NCI-H2171 treated with DMSO at 0.1 percent for 48 hours (cell line): ENCODE results near the gene UGCG.
"Not testable (repeated sequence)": the region's sequence is repeated elsewhere in the genome, so short reads cannot be mapped to it uniquely, and the experiment has no call there.

ENCODE experiments used
- DNase-seq: peaks from one replicate; lab custom pipeline; 2025; lab: John Stamatoyannopoulos, UW

UGCG gene

DNA sequence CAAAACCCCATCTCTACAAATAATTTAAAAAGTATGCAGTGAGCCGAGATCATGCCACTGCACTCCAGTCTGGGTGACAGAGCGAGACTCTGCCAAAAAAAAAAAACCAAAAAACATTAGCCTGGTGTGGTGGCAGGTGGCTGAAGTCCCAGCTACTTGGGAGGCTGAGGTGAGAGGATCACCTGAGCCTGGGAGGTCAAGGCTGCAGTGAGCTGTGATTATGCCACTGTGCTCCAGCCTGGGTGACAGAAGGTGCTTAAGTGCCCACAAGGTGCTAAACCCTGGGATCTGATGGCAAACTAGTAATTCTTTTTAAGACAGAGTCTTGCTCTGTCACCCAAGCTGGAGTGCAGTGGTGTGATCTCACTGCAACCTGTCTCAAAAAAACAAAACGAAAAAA is 5.7 kb upstream of the UGCG start:
- peak; percentile 24 for DNase-seq

DNA sequence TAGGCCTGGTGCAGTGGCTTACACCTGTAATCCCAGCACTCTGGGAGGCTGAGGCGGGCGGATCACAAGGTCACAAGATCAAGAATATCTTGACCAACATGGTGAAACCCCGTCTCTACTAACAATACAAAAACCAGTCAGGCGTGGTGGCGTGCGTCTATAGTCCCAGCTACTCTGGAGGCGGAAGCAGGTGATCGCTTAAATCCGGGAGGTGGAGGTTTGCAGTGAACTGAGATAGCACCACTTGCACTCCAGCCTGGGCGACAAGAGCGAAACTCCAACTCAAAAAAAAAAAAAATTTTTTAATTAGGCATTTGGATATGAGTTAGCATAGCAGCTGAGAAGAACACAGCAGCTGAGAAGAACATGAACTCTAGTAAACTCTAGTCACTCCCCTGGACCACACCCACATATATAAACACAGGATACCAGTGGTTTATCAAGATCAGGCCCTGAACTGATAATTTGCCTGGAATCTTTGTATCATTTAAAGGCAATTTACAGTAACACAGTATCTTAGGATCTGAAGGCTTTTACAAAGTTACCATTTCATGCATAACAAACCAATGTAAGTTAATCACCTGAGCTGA is 4.6 kb upstream of the UGCG start:
- DNase-seq = peak; percentile 7

DNA sequence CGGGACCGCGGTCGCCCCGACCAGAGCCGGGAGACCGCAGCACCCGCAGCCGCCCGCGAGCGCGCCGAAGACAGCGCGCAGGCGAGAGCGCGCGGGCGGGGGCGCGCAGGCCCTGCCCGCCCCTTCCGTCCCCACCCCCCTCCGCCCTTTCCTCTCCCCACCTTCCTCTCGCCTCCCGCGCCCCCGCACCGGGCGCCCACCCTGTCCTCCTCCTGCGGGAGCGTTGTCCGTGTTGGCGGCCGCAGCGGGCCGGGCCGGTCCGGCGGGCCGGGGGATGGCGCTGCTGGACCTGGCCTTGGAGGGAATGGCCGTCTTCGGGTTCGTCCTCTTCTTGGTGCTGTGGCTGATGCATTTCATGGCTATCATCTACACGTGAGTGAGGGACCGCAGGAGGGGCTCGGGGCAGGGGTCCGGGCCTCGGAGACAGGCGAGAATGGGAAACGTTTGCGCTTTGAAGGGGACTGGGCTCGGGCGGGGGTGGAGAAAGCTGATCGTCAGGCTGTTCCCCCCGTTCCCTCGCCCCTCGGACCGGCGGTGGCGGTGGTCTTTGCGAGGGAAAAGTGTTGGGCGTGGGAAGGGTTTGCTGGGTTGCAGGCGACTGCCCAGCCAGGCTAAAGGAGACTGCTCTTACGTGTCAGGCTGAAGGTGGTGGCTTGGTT is 457 bp downstream of the UGCG start:
- no peak for DNase-seq

GRCh38 chr9:111897601-111898137 is 1.1 kb downstream of the UGCG start:
- DNase-seq = peak; percentile 43

DNA sequence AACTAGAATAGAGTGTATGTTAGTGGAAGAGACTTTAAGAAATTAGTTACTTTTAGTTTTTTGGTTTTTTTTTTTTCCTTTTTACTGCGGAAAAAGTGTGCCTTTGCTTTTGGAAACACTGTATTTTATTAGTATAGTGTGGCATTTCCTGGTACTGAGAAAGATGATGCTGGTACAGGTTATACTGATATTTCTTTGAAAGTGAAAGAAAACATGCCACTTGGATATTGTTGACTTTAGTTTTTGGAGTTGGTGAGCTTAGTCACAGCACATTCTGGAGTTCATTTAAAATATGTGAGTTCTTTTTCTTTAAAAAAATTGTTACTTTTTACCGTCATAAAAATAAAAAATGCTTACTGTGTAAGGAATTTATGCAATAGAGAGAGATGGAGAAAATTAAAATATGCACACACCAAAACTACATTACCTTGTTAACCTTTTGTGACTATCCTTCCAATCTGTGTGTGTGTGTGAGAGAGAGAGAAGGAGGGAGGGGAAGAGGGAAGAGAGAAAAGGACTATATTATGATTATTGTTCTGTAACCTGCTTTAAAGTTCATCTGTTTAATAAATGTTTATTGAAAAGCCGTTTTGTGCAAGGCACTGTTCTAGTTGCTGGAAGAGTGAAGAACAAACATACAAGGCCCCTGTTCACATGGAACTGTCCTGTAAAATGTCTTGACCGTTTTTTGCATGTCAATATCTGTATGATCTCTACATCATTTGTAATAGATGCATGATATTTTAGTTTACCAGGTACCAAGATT is 1.9 kb downstream of the UGCG start:
- no peak for DNase-seq

DNA sequence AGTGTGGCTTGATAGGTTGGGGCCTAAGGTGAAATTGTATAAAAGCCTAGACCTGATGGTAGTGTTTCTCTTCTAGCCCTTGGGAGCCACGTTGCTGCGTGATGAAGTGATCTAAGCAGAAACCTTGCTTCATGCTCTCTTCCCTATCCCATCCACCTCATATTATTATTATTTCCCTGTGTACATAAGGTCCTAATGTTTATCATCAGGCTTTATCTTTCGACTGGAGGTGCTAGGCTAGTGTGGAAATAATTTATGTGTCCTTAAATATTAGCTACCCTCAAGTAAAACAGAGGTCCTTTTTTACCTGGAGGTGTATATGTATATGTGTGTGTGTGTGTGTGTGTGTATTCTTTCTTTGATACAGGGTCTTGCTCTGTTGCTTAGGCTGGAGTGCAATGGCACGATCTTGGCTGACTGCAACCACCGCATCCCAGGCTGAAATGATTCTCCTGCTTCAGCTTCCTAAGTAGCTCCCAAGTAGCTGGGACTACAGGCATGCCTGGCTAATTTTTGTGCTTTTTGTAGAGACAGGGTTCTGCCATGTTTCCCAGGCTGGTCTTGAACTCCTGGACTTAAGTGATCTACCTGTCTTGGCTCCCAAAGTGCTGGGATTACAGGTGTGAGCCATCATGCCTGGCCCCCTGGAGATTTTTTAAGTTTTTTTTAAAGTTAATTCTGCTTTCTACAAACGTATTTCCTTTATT is 3.7 kb downstream of the UGCG start:
- no peak for DNase-seq

DNA sequence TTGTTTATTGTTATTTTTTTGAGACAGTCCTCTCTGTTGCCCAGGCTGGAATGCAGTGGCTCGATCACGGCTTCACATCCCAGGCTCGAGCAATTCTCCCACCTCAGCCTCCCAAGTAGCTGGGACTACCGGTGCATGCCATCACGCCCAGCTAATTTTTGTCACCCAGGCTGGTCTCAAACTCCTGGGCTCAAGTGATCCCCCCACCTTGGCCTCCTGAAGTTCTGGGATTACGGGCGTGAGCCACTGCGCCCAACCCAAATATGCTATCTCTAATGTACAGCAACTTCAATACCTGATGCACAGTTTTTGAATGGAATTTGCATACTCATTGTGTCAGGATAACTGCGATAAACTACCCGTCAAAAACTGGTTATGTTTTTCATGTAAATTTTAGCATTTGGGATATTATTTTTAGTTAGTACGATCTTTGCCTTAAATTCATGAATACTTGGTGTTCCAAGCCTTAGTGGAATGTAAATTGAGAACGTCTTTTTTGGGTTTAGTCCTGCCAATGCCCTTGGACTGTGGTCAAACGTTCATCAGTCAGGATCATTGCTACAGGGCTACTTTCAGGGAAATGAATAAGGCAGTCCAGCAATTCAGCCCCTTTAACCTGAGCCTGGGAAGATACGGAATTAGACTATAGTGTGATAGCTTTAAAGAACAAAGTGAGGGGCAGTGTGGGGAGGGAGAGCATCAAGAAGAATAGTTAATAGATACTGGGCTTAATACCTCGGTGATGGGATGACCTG is 4.4 kb downstream of the UGCG start:
- DNase-seq = no peak

DNA sequence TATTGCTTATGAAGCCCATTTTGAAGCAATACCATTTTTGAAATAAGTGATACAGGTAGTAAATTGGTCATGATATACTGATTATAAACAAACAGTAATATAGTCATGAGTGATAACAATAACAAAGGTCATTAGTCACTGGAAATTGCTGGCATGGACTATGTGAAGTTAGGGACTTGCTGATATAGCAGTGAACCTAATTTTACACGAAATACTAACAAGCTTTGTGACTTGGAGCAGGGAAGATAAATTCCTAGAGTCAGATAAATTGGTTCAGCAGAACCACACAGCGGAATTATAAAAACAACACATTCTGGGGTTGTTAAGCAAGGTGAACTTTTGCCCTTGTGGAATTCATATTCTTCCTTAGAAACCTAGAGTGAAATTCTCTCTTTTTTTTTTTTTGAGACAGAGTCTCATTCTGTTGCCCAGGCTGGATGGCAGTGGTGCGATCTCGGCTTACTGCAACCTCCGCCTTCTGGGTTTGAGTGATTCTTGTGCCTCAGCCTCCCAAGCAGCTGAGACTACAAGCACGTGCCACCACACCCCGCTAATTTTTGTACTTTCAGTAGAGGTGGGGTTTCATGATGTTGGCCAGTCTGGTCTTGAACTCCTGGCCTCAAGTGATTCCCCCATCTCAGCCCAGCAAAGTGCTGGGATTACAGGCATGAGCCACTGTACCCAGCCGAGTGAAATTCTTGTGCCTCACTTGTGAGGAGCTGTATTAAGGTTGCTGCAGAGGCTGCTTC is 6.0 kb downstream of the UGCG start:
- no peak for DNase-seq

DNA sequence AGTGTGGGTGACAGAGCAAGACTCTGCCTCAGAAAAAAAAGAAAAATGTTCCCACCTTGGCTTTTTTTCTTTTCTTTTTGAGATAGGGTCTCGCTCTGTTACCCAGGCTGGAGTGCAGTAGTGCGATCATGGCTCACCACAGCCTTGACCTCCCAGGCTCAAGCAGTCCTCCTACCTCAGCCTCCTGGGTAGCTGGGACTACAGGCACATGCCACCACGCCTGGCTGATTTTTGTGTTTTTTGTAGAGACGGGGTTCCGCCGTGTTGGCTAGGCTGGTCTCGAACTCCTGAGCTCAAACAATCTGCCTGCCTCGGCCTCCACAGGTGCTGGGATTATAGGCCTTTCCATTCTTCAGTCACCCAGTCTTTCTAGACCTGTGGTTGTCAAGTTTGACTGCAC is 6.9 kb downstream of the UGCG start:
- not testable (repeated sequence) for DNase-seq

GRCh38 chr9:111904026-111904425 is 7.4 kb downstream of the UGCG start:
- DNase-seq = no peak

DNA sequence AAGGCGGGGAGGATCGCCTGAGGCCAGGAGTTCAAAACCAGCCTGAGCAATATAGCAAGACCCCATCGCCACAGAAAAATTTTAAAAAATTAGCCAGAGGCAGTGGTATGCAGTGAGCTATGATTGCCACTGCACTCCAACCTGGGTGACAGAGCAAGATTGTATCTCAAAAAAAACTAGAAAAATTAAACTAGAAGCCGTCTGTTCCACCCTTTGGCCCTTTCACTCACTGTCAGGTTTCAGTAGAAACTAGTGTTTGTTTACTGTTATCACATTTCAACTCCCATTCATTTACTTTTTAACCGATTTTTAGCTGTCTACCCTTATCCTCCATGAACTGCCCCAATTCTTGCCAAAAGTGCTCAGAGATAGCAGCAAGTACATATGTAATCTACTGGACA is 8.3 kb downstream of the UGCG start:
- DNase-seq = no peak

GRCh38 chr9:111907147-111907546 is 10.5 kb downstream of the UGCG start:
- DNase-seq = no peak

- DNase-seq = no peak
These were observed 12.8 kb downstream of the UGCG start for GRCh38 chr9:111909444-111909843.

GRCh38 chr9:111910428-111910827 is 13.8 kb downstream of the UGCG start:
- DNase-seq = no peak

GRCh38 chr9:111913159-111913558 is 16.5 kb downstream of the UGCG start:
- no peak for DNase-seq

DNA sequence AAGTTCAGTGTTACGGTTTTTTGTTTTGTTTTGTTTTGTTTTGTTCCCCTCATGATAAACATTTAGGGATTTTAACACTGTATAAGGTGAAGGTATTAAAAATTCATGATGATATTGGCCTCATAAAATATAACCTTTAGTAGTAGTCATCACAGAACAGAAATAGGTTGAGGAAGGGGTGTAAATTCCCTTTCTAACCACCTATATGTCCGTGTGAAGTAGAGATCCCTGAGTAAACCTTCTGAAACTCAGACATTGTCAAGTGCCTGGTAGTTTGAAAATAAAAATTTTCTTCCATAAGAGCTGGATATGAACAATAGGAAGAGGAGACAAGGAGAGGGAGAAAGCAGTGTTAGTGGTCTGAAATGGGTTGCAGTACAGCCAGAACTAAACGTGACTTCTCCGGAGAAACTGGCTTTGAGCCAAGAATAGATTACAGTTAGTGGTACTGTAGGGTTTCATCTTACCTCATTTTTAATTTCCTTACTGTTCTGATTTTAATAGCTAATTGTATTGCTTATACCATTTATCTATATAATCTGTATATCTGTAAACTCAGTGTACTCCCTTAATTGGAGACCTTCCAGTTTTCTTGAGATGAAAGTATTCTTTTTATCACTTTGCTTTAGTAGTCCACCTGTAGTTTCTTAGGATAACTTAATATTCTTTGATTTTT is 18.3 kb downstream of the UGCG start:
- DNase-seq = peak; percentile 62

DNA sequence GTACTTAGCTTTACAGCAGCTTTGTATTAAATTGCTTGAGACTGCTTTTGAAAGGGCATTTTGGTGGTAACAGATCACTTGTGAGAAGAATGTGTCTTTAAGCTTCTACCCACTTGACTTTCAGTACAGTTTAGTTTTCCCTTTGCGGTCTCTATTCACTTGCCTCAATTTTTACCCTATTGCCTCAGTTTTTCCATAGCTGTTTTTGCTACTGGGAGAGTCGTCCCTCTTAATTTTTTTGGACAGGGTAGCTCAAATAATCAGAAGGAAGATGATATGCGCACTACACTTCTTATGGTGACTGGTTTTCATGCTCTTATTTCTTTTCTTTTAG is 18.8 kb downstream of the UGCG start:
- DNase-seq = no peak

- no peak for DNase-seq
These were observed 19.6 kb downstream of the UGCG start for GRCh38 chr9:111916234-111916645.

DNA sequence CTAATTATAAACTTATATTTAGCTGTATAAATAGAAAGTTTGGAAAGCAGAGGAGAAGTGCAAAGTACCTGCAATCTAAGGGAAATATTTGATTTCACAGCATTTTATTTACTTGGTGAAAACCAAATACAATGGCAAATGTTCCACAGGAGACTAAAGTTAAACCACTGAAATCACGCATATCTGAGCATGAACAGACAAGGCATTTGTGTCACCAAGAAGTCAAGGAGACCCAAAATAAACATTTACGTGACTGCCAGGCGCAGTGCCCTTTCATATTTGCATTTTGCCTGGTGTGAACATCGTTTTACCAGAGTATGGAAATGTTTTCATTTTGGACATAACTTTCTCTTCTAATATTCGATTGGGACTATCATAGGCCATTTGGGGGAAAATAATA is 20.6 kb downstream of the UGCG start:
- DNase-seq = no peak

DNA sequence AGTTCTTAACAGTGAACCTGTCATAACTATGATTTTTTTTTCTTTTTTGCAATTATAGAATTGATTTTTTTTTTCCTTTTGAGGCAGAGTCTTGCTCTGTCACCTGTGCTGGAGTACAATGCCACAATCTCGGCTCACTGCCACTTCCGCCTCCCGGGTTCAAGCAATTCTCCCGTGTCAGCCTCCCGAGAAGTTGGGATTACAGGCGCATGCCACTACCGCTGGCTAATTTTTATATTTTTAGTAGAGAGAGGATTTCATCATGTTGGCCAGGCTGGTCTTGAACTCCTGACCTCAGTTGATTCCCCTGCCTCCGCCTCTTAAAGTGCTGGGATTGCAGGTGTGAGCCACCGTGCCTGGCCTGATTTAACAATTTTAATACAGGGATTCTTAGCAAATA is 21.4 kb downstream of the UGCG start:
- DNase-seq = no peak

DNA sequence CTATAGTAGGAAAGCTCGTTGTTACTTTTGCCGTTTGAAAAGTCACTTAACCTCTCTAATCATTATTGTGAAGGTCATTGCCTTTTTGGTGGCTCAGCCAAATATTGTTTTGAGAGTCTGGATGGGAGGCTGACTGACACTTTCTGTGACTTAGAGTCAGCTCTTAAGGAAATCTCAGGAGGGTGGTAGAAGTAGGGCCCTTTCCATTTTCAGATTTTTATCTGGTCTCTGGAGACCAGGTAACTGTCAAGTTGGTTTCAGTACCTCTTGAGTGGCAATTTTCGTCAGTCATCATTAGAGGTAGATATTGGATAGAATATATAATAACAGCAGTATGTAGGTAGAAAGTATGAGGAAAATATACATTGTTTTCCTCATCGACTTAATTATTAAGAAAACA is 23.3 kb downstream of the UGCG start:
- no peak for DNase-seq
